GM12875 (cell line): ENCODE results near the gene SPEM1.

Experiments used
- H3K4me3 ChIP-seq: one replicate; pipeline ENCODE4 v1.5.1; 2011; ENCODE audit warnings: low read depth, low read length, control low read depth
- CTCF ChIP-seq: IDR thresholded peaks from 2 replicates; pipeline ENCODE4 v1.5.1; 2011; ENCODE audit warnings: low read depth, mild to moderate bottlenecking, control low read depth, inconsistent platforms, low read length, moderate library complexity, borderline replicate concordance; ENCODE audit not compliant: insufficient read depth

SPEM1 gene

DNA sequence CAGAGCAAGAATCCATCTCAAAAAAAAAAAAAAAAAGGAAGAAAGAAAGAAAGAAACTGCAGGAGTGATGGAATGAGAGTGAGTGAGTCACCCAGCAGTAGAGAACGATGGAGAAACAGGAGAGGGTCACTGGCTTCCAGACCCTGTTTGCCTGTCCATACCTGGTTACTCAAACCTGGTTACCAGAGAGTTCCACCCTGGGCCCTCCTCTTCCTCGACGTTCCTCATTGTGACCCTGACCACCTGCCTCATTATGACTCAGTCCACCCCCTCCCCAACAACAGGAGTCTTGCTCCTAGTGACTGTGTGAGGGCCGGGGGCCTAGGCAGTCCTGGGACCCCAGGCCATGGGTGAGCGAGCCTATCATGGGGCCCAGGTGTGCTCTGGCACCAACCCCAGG is 8.4 kb downstream of the SPEM1 start, which contains the start of gene SPEM3:
Gene SPEM3, plus strand, starts transcription at position 301 of the 400 bp plus-strand sequence. Its CDS starts 46 bp downstream, at position 347.
- no peak for TF ChIP-seq CTCF
- no peak within 1 kb of the TSS for H3K4me3 ChIP-seq

DNA sequence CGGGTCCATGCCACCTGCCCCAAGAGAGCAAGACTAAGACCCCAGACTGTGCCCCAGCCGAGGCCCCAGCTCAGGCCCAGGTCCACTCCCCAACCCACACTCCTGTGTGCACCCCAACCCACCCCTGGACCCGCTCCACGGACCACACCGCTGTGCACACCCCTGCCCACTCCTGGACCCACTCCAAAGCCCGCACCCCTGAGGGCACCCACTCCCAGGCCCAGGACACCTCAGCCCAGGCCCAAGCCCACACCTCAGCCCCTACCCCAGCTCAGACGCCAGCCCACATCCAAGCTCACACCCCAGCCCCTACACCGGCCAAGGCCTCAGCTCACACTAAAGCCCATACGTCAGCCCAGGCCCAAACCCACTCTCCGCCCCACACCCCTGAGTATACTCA is 9.6 kb downstream of the SPEM1 start:
- no peak overlapping the region for H3K4me3 ChIP-seq
- no peak for TF ChIP-seq CTCF

- no peak for TF ChIP-seq CTCF
- no peak overlapping the region for H3K4me3 ChIP-seq
These were observed 11.1 kb downstream of the SPEM1 start for GRCh38 chr17:7431231-7431630.

DNA sequence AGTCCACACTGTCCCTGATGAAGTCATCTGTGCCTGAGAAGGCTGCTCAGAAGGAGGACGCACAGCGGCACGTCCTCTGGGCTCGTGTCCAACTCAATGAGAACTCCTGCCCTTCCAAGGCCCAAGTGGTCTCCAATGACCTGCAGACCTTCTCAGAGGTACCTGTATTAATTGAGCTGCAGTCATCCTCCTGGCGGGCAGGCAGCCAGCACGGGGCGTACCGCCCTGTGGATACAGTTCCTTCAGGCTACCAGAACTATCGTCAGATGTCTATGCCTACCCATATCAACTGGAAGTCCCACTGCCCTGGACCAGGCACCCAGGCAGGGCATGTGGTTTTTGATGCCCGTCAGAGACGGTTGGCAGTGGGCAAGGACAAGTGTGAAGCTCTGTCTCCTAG is 12.2 kb downstream of the SPEM1 start:
- TF ChIP-seq CTCF = no peak
- no peak overlapping the region for H3K4me3 ChIP-seq

GRCh38 chr17:7435676-7436555 is 15.8 kb downstream of the SPEM1 start:
- peak overlapping the region; percentile 68 for H3K4me3 ChIP-seq
- TF ChIP-seq CTCF = peak; percentile 51

DNA sequence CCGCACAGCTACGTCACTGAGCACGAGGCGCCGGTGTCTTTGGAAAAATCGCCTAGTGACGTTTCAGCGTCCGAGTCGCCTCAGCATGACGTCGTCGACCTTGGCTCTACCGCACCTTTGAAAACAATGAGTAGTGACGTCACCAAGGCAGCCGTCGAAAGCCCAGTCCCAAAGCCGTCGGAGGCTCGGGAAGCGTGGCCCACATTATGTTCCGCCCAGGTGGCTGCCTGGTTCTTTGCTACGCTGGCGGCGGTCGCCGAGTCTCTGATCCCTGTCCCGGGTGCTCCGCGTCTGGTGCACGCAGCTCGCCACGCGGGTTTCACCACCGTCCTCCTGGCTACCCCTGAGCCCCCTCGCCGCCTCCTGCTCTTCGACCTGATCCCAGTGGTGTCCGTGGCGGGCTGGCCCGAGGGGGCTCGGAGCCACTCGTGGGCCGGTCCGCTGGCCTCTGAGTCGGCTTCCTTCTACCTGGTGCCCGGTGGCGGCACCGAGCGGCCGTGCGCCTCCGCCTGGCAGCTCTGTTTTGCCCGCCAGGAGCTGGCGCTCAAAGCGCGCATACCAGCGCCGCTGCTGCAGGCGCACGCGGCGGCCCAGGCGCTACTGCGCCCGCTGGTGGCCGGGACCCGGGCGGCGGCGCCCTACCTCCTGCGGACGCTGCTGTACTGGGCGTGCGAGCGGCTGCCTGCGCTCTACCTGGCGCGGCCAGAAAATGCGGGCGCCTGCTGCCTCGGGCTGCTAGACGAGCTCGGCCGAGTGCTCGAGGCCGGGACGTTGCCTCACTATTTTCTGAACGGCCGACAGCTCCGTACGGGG is 16.6 kb downstream of the SPEM1 start:
- peak; percentile 93 for TF ChIP-seq CTCF
- H3K4me3 ChIP-seq = peak overlapping the region; percentile 68
